ENCODE results near the gene DAZAP1.
A peak's percentile ranks its signal among the peaks of the same experiment; 100 is the strongest.

DAZAP1 gene

GRCh38 chr19:1407528-1408299 lies at the start of gene DAZAP1:
Gene DAZAP1 (plus strand): TSS chr19:1407586. CDS start chr19:1407774, 188 bp downstream.
- peak; percentile 42 to 43 for DNase-seq

DNA sequence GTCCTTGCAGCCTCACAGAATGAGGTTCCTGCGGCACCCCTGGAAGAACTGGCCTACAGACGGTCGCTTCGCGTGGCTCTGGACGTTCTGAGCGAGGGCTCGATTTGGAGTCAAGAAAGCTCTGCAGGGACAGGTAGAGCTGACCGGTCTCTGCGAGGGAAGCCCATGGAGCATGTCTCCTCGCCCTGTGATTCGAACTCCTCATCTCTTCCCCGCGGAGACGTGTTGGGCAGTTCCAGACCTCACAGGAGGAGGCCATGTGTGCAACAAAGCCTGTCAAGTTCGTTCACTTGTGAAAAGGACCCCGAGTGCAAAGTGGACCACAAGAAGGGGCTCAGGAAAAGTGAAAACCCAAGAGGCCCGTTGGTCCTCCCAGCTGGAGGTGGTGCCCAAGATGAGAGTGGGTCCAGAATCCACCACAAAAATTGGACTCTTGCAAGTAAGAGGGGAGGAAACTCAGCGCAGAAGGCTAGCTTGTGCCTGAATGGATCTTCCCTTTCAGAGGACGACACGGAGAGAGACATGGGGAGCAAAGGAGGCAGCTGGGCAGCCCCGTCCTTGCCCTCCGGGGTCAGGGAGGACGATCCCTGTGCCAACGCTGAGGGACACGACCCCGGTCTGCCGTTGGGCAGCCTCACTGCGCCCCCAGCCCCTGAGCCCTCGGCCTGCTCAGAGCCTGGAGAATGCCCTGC lies 47.1 kb upstream of the DAZAP1 start:
- DNase-seq: no peak

DNA sequence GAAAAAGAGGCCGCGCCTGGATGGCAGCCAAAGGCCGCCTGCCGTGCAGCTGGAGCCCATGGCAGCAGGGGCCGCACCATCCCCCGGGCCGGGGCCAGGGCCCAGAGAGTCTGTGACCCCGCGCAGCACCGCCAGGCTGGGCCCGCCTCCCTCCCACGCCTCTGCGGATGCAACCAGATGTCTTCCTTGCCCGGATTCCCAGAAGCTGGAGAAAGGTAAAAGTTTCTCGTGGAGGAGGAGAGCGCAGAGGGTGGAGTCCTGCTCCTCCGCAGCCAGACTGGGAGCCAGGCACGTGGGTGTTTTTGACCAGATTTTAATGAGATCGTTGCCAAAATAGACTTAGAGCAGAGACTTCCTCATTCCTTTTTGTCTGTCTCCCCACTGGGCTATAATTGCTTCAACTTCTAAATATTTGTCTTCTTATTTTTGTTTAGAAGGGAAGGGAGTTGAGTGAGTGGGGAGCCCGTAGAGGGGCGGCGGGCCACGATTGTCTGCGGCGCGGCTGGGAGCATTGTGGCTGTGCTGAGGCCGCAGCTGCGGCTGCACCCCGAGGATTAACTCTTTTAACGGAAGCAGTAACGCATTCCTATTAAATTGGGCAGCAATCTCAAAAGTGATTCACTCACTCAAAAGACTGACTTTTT lies 46.4 kb upstream of the DAZAP1 start:
- no peak for DNase-seq

DNA sequence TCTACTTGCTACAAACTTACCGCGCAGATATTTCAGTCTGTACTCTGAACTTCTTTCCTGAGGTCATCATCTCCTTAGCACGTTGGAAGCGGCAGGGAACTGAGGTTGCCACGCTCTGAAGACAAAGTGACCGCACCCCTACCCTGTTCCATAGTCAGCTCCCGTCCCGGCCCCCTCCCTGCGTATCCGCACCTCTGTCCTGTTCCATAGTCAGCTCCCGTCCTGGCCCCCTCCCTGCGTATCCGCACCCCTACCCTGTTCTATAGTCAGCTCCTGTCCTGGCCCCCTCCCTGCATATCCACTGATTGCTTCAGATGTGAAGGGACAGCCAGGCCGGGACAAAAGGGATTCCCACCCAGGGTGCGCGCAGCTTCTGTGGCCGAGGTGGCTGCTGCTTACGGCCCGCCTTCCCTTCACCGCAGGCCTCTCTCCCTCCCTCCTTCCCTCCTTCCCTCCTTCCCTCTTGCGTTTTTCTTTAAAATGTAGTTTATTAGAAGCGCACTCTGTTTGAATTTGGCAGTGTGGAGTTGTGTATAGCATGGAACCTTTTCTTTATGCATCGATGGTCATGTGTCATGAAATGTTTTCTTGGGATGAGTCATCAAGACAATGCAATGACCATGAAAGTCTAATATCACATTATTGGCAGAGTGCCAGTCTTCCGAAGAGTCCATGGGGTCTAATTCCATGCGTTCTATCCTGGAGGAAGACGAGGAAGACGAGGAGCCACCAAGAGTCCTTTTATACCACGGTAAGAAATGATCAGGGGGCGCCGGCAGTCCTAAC lies 45.6 kb upstream of the DAZAP1 start:
- no peak for DNase-seq

GRCh38 chr19:1362387-1363257 lies 44.8 kb upstream of the DAZAP1 start:
- no peak for DNase-seq

GRCh38 chr19:1363599-1363998 lies 43.8 kb upstream of the DAZAP1 start:
- no peak for DNase-seq

DNA sequence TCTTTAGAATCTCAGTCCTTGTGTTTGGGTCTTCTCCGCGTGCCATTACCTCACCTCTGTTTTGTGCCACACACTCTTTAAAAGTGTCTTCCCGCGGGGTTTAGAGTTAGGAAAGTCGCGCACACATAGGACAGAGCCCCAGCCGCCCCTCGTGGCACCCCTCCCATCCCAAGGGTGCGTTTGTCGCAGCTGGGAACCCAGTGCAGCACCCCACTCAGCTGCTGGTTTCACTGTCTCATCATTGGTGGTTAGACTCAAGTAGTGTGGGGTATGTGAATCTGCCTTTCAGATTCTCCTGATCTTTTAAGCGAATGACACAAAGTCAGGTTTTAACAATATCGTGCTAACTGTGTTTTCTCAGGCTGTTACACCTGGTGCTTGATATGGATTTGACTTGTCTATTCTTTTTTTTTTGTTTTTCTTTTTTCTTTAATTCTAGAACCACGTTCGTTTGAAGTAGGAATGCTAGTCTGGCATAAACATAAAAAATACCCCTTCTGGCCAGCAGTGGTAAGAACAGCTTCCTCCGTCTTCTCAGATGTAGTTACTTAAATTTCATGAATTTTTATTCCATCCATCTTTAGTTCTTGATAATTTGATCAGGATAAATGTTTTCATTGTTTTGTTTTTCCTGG lies 43.2 kb upstream of the DAZAP1 start:
- no peak for DNase-seq

- no peak for DNase-seq
These were observed 41.8 kb upstream of the DAZAP1 start for GRCh38 chr19:1365319-1366269.

DNA sequence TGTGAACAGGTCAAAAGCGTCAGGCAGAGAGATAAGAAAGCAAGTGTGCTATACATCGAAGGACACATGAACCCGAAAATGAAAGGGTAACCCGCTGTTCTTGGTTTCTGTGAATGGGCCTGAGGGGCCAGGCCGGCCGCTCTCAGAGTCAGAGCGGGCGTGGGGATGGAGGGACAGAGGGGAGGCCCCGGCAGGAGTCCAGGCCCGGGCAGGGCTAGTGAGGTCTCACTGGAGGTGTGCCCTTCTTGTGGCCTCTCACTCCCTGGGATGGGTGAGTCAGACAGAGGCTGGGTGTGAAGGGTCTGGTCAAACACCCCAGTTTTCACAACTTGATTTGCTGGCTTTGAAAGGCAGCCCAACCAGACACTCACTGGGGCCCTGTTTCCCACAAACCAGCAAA lies 41.1 kb upstream of the DAZAP1 start:
- DNase-seq: no peak

- no peak for DNase-seq
These were observed 40.2 kb upstream of the DAZAP1 start for GRCh38 chr19:1366899-1367870.

DNA sequence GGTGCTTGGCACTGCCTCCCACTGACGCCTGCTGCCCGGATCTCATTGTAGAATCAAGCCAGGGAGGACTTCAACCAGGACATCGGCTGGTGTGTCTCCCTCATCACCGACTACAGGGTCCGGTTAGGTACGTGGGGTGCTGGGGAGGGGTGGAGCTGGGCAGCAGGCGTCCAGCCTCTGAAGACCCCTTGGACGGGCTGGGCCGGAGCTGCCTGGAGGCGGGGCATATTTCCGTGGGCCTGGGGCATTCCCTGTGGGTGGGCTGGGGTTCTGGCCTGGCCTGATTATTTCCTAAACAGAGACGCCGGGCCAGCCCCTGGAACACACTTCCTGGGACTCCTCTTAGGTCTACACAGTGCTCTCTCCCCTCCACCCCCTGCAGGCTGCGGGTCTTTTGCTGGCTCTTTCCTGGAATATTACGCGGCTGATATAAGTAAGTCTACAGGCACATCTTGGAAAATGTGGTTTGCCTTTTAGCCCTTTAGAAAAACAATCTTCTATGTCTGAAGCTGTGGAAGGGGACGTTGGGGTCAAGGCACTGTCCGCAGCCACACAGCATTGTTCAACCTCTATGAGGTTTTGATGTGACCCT lies 38.1 kb upstream of the DAZAP1 start:
- no peak for DNase-seq

- DNase-seq: no peak
These were observed 36.6 kb upstream of the DAZAP1 start for GRCh38 chr19:1370579-1371361.

DNA sequence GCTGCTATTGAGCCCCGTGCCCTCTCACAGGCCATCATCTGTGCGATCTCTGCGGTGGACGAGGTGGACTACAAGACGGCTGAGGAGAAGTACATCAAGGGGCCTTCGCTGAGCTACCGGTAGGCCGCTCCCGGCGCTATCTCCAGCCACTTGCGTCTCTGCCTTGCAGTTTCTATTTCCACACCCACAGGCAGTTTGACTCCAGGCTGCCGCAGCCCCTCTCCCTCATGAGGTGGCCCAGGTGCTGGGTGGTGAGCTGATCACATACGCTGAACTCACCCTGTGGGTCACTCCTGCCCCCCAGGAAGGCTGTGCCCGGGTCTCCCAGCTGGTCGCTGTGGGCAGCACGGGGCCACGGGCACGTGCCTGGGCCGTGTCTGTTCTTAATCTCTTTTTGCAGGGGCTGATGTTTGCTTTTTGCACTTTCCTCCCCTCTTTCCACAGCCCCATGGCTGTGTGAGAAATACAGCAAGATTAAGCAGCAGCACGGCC lies 34.3 kb upstream of the DAZAP1 start:
- no peak for DNase-seq

GRCh38 chr19:1373534-1374249 lies 33.7 kb upstream of the DAZAP1 start:
- DNase-seq: no peak

GRCh38 chr19:1374250-1374577 lies 33.2 kb upstream of the DAZAP1 start:
- DNase-seq: no peak

DNA sequence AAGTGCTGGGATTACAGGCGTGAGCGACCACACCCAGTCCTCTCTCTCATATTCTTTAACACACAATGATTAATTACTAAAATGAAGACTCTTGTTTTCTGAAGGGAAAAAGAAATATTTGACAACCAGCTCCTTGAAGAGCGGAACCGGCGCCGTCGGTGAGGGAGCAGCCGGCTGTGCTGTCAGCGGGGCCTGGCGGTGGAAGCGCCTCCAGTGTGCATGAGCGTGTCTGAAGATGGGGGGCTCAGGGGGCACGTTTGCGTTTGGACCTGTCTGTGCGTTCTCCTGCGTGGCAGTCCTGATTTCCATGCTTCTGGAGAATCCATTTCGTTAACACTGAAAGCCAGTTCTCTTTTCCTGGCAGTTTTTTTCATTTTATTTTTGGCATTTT lies 31.0 kb upstream of the DAZAP1 start:
- no peak for DNase-seq

Data from activated CD4-positive, alpha-beta T cell treated with anti-CD3 and anti-CD28 coated beads for 4 hours (primary cell).